Ovary (tissue), 3 donors: ENCODE results near the gene MYO3A.

Experiments
- EP300 ChIP-seq: sonication (generic); formaldehyde crosslinking; IDR thresholded peaks from one replicate; pipeline ENCODE4 v1.6.1; 2017; ENCODE audit warnings: antibody characterized with exemption
- POLR2A ChIP-seq: fragments of 450-650 bp; IDR thresholded peaks from one replicate; pipeline ENCODE4 v1.6.1; 2017; ENCODE audit warnings: antibody characterized with exemption, mild to moderate bottlenecking, moderate library complexity
- TF ChIP-seq, protein P1 (sequence below), 3 donors: fragments of 450-650 bp in 2 of 3; fragments of 200-600 bp in 1 of 3; IDR thresholded peaks; one replicate each; pipeline versions ENCODE4 v1.5.1 to v1.8.0; 2016 to 2022; ENCODE audit warnings: antibody characterized with exemption in 3 of 3, mild to moderate bottlenecking in 1 of 3
- donor health status: DM: no; HTN: no; CAD: no.

- TF ChIP-seq POLR2A (no peak), EP300 (no peak)
- TF ChIP-seq, protein P1, sequence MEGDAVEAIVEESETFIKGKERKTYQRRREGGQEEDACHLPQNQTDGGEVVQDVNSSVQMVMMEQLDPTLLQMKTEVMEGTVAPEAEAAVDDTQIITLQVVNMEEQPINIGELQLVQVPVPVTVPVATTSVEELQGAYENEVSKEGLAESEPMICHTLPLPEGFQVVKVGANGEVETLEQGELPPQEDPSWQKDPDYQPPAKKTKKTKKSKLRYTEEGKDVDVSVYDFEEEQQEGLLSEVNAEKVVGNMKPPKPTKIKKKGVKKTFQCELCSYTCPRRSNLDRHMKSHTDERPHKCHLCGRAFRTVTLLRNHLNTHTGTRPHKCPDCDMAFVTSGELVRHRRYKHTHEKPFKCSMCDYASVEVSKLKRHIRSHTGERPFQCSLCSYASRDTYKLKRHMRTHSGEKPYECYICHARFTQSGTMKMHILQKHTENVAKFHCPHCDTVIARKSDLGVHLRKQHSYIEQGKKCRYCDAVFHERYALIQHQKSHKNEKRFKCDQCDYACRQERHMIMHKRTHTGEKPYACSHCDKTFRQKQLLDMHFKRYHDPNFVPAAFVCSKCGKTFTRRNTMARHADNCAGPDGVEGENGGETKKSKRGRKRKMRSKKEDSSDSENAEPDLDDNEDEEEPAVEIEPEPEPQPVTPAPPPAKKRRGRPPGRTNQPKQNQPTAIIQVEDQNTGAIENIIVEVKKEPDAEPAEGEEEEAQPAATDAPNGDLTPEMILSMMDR (IDR thresholded peaks at IDR 0.05) = no peak
Measured at GRCh38 chr10:25952857-25953256, 18.8 kb downstream of the MYO3A start.
